Activated CD4-positive, alpha-beta T cell treated with anti-CD3 and anti-CD28 coated beads, Interleukin-2, amount 50 U/mL, for 1 hour (primary cell): Measurements from ENCODE around the gene AK8.
"Not testable (repeated sequence)": the region's sequence is repeated elsewhere in the genome, so short reads cannot be mapped to it uniquely, and the experiment has no call there.

Source experiments
- DNase-seq: peaks from one replicate; pipeline ENCODE4 v3.0.0-alpha.2; 2020

AK8 gene

DNA sequence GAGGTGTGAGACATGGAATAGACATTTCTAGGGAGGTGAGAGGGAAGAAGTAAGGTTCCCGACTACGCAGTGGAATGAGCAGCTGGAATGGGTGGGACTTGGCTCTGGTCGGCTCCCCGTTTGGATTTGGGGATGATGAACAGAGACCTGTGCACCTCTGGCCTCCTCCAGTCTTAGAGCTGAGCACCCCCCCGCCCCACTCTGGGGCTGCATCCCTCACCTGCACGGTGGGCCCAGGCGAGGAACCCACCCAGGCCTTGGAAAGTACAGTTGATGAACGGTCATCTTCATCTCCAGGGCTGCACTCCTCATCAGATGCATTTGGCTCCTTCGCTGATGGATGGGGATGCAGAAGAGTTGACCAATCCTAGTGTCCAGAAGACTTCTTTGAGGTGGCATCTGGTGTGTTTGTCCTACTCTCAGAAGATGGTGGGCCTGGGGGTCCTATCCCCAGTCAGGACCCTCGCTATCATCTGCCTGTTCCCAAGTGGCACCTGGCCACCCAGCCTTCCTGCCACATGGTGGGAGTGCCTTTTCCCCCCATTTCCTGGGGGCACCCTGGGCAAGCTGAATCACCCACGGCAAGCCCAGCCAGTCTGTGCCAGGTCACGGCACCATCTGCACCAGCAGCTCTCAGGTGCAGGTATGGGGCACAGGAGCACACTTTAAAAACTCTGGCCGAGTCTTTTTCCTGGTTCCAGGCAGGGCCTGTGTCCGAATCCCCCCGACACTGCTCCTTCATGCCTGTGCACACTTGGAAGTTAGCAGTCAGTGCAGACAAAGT lies 137.4 kb downstream of the AK8 start:
- DNase-seq, result no peak

DNA sequence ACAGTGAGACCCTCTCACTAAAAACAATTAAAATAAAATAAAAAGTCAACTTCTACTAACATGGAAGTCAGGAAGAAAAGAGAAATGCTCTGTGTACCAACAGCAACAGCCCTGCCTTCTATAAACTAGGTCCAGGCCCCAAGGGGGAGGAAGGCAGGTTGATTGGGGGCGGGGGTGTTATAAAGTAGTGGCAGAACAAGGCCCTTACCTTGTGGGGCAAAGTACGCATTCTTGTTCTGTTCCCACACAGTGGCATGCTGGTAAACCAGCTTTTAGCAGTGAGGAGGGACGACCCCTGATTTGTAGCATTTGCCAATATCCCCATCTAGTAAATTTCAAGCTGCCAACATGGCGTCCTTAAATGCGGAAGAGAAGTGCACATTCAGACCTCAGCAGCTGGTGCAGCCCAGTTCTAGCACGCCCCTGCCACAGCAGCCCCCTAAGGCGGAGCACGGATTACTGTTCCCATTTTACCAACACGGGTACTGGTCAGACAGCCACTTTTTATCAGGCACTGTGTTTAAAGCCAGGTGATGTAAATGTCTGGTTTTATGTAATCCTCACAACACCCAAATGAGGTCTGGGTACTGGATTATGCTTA lies 138.3 kb downstream of the AK8 start:
- no peak for DNase-seq

DNA sequence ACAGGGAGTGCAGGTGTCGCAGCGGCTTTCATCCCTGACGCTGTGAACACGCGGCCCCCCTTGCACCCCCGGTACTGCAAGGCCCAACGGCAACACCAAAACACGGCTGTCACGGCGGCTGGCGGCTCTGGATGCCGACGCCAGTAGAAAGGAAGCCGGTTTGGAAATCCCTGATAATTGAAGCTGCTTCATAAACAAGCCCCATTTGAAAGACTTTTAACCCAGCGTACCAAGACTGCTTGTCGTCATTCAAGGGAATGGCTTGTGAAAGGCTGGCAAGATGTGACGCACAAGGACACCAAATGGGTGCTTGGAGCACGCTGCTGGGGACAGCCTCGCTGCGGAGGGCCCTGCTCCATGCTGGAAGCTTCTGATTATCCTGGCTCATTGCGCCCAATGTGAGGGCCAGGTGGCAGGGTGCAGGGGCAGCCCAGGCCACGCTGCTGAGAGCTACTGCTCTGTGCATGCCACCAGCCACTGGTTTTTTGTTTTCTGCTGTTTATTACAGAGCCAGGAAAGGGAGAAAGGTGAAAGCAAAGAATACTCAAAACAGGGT lies 144.7 kb downstream of the AK8 start:
- DNase-seq, result no peak

DNA sequence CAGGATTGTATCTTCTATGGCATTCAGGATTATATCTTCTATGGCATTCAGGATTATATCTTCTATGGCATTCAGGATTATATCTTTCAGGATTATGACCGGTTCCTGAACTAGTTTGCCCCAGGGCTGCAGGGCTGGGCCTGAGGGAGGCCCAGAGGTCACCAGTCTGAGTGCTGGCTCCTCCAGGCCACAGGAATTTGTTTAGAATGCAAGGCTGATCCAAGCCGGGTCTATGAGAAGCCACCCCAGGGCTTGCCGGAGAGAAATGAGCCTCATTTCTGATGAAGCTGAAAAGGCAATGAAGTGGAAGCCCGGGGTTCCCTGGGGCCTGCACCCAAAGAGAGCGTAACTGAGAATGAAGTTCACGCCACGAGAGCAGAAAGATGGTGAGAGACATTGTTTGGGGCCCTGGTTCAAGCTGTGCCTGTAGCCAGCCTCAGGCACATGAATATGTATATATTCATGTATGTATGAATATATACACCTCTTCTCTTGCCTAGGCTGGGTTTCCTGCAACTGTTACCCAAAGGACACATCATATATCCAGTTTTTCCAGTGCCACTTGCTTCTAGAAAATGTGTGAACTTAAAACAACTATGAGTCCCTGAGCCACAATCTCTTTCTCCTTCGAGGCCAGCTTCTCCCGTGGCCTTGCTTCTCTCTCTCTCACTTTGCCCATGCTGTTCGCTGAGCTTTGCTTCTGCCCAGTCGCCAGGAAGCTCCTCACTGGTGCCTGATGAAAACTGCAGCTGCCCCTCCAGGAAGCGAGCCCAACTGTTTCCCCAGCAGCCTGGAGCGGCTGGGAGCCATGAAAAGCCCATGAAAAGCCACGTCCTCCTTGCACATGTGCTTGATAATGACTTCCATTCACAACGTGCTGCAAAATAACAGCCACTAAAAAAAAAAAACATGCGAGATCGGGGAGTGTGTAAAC lies 145.5 kb downstream of the AK8 start:
- DNase-seq, result no peak

DNA sequence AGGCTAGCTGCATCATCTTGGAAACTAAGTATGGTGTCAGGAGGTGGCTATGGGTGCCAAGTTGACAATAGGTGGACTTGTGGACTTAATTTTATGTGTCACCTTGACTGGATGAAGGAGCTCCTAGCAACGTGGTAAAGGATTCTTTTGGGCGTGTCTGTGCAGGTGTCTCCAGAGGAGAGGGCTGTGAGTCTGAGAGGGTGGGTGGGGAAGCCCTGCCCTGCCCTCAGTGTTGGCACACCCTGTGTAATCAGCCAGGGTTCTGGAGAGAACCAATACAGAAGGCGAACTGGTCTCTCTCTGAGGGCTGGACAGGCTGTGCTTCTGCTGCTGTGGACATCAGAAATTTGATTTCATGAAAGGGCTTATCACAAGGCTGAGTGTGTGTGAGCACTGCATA lies 146.9 kb downstream of the AK8 start:
- DNase-seq, result no peak

DNA sequence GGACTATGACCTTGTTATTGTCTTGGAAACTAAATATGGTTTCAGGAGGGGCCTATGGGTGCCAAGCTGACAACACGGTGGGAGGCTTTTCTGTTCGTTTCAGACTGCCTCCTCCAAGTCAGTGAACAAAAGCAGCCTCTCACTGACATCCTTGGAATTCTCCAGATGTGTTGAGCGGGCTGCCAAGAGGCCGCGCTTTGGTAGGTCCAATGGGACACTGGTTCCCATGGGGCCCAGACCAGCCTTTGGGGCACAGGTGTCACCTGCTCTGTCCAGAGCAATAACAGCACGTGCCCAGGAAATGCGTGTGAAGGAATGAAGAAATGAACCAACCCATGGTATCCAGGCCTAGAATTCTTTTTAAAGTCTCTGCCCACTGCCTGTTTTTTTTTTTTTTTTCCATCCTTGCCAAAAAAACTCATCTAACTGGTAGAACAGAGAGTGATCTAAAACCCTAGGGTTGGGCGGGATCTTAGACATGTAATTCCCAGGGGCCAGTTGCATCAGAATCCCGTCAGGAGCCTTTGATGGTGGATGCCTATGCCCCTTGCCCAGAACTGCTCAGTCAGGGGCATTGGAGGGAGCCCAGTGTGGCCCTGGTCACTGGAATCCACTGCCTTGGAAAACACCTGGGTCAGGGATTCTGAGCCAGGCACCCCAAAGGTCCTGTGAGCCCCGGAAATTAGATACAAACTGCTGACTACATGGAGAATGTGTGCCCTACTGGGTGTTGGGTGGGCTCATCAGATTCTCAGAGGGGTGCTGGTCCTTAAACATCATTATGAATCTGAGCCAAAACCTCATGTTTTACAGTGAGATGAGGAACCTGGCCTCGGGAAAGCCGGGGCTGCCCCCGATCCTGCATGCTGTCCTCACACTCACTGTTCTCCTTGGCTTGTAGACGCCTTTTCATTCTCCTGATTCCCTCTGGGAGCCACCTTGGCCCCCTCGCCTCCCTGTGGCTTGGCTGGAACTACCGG lies 147.7 kb downstream of the AK8 start:
- no peak for DNase-seq

DNA sequence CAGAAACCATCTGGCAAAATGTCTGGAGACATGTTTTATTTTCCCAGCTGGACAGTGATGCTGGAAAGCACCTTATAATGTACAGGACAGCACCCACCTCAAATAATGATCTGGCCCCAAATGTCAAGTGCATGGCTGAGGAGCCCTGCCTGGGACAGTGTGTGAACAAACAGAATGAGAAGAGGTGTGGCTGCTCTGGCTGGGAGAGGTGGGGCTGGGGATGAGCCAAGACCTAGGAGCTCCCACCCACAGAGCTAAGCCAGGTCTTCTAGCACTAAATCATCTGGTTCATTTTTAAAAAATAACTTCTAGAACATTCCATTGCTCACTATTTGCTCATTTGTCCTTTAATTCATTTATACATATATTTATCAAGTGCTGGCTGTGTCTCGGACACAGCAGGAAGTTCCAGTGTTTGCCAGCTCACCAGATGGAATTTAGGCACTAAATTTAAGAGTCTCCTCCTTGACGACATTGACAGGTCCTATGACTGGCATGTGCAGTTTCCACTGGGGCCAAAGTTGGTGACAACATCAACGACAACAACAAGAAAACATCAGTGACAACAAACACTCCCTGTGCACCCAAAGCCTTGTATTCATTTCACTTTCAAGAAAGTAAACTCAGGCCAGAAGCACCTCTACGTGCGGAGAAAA lies 148.7 kb downstream of the AK8 start:
- no peak for DNase-seq

DNA sequence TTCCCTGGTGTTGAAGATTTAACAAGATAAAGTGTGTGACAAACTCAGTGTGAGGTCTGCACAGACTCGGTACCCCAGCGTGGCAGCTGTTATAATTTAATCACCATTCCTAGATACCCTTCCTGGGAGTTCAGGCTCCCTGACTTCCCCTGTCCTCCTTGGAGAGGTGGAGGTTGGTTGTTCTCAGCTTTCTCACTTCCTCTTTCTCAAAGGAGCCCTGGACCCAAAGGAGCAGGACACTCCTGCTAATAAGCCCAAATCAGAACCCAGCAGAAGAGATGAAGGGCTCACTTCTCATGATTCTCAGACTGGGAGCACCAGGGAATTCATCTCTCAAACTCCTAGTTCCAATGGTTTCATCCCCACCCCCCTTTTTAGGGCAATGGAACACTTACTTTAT lies 149.6 kb downstream of the AK8 start:
- no peak for DNase-seq

DNA sequence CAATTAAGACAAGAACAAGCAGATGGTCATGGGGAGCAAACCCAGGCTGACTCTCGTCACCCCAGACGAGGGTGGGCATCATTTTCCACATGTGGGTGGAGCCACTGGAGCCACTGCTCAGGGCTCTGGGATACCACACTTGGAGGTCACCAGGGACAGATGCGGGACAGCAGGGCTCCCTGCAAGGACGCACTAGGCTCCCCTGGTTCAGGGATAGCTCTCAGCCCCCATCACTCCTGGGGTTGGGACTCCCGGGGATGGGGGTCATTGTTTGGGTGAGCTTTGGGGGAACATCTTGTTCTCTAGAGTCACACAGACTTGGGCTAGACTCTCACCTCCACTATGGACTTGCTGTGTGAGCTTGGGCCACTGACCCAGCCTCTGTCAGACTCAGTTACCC lies 150.0 kb downstream of the AK8 start:
- no peak for DNase-seq

DNA sequence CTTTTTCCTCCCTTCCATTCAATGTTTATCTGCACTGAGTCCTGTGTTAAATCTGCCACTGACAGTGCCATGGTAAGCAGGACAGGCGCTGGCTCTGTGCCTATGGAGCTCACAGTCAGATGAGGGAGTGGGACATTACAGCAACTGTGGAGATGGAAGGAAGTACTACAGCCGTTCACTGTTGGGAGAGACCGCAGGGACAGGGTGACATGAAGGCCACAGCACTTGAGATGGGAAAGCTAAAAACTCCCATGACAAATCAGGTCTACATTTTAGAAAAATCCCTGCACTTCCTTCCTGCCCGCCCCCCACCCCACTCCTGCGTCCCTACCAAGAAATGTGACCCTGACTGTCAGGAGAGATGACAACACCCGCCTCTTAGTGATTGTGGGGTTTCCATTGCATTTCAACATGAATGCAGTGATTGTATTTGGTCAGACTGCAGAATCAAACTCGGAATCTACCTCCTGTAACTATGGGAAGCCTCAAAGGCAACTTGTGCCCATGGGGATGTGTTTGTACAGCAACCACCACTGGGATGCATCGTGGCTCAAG lies 151.4 kb downstream of the AK8 start:
- DNase-seq, result no peak

DNA sequence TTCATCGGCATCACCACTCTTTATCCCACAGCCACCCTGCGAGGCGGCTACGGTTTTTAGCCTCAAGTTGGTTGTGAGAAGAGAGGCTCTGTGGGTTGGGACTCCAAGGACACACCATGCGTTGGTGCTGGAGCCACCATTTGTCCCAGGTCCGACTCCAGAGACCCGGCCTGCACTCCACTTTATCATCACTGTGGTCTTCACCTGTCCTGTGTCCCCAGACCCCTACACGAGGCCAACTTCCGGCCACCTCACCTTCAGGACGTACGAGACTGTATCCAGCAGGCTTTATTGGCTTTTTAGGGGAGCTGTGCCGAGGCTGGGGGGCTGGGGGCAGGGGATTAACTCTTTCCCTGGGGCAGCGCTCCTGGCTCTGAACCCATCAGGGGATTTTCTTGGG lies 152.8 kb downstream of the AK8 start:
- no peak for DNase-seq

DNA sequence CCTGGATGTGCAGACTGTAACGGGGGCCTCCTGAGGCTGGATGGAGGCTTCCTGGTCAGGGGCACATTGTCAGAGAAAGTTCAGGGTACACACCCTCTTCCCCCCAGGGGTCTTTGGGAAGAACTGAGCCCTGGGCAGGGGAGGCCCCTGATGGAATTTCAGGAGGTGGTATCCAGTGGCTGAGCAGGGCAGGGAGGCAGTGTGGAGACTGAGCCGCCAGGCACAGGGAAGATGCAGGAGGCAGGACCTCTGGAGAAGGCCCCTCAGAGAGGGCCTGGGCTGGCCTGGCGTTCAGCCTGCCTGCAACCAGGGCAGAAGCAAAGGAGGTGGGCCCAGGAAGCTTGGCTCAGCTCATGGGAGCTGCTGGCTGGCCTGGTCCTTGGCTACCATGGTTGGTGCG lies 154.3 kb downstream of the AK8 start:
- DNase-seq, result no peak

DNA sequence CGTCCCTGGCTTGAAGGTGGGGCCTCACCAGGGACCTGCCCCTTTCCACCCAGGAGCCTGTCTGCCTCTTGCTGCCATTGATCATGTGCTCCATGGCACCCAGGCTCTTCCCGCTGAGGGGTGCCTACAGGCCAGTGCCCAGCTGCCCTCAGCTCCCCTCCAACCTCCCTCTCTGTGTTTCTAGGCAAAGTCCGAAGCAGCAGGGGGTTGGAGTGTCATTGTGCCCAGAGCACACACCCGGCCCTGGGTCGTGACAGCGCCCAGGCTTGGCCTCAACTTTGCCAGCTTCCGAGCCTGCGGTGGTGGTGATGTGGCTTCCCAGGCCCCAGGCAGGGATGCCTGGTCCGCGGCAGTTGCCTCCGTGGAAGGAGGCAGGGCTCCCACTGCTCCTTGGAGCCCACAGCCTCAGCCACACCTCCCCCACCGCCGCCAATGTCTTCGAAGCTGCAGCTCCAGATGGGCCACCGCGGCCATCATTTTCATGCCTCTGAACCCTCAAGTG lies 155.5 kb downstream of the AK8 start:
- DNase-seq, result no peak

DNA sequence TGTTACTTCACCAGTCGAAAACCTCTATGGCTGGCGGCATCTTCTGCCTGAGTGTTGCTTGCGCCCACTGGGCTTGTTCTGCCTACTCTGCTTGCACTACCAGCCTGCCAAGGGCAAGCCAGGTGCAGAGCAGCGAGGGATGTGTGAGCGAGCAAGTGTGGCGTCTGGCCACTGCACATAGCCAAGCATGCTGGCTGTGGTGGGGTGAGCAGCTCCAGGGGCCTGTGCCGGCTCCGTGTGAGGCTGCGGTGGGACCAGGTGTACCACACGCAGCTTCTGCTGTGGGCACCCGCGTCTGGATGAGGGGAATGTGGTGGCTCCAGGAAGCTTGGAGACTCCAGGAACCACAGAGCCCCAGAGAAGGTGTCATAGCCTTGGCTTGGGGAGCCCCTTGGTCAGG lies 156.4 kb downstream of the AK8 start:
- DNase-seq, result no peak

DNA sequence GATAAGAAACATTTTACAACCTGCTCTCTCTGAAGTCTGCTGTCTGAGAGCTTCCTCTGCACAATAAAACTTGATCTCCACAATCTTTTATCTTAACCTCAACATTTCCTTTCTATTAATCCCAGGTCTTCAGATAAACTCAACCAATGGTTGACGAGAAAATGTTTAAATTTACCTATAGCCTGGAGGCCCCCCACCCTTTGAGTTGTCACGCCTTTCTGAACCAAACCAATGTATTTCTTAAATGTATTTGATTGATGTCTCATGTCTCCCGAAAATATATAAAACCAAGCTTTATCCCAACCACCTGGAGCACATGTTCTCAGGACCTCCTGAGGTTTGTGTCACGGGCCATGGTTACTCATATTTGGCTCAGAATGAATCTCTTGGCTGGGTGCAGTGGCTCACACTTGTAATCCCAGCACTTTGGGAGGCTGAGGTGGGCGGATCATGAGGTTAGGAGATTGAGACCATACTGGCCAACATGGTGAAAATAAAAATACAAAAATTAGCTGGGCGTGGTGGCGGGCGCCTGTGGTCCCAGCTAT lies 159.6 kb downstream of the AK8 start:
- DNase-seq, result not testable (repeated sequence)

DNA sequence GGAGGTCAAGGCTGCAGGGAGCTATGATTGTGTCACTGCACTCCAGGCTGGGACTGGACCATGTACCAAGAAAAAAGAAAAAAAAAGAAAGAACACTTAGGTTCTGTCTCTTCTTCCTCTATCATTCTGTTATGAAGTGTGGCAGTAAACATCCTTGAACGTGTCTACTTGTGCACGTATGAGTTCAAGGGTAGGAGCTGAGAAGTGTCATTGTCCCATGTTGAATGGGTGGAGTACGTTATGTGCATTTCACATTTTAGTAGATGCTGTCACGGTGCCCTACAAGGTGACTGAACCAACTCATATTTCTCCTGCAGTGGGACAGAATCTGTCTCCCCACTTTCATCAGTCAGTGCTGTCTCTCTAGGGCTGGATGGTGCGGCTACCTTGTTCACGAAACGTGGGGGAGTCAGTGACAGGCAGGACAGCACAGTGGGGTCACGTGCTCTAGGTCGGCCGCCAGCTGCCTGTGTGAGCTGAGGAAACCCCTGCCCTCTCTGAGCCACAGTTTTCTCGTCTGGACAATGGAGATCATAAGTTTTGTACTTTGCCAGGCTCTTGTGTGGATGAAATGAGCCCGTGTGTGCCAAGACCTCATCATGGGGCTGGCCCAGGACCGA lies 160.6 kb downstream of the AK8 start:
- DNase-seq, result no peak

DNA sequence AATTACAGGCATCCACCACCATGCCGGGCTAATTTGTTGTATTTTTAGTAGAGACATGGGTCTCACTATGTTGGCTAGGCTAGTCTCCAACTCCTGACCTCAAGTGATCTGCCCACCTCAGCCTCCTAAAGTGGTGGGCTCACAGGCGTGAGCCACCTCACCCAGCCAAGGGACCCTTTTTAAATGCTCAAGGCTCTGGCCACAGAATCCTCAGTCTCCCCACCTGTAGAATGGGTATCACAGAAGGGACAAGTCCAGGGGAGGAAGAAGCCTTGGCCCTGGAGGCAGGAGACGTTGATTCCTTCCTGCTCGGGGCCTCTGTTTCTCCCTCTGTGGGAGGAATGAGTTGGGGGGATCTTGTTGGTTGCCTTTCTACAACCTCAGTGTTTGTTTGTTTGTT lies 162.1 kb downstream of the AK8 start:
- no peak for DNase-seq

DNA sequence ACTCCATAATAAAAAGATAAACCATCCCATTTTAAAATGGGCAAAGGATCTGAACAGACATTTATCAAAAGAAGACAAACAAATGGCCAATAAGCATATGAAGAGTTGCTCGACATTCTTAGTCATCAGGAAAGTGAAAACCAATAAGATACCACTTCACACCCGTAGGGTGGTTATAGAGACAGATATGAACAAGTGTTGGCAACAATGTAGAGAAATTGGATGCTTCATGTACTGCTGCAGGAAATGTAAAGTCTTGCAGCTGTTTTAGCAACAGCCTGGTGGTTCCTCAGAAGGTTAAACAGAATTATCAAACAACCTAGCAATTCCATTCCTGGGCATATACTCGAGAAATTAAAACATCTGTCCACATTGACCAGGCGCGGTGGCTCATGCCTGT lies 165.3 kb downstream of the AK8 start:
- no peak for DNase-seq

DNA sequence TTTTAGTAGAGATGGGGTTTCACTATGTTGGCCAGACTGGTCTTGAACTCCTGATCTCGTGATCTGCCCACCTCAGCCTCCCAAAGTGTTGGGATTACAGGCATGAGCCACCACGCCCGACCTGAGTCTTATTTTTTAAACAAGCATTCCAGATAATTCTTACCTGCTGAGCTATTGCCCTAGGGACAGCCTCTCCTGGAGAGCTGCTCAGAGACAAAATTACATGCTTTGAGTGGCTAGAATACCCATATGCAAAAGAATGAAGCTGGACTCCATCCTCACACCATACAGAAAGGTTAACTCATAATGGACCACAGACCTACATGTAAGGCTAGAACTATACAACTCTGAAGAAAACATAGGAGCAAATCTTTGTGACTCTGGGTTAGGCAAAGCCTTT lies 166.2 kb downstream of the AK8 start:
- no peak for DNase-seq

DNA sequence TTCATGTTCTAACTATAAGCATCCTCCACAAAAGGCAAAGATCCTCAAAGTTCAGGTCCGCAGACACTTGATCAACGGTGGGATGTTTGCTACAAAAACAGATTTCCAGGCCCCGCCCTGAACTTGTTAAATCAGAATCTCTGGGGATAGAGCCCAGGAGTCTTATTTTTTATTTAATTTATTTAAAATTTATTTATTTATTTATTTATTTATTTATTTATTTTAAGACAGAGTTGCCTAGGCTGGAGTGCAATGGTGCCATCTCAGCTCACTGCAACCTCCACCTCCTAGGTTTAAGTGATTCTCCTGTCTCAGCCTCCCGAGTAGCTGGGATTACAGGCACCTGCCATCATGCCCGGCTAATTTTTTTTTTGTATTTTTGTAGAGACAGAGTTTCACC lies 166.9 kb downstream of the AK8 start:
- not testable (repeated sequence) for DNase-seq
